ENCODE data around the gene FITM1. TPM values are rescaled to one million over a fixed set of nuclear protein-coding genes. Genes with fewer than 3 reads are reported as not detected.
A peak's percentile ranks its signal among the peaks of the same experiment; 100 is the strongest.
"Not testable (repeated sequence)": the region's sequence is repeated elsewhere in the genome, so short reads cannot be mapped to it uniquely, and the experiment has no call there.

FITM1 gene
- polyA plus RNA-seq, 3 donors from 2014 or later, result 0.28 to 0.90 (median 0.85) TPM

DNA sequence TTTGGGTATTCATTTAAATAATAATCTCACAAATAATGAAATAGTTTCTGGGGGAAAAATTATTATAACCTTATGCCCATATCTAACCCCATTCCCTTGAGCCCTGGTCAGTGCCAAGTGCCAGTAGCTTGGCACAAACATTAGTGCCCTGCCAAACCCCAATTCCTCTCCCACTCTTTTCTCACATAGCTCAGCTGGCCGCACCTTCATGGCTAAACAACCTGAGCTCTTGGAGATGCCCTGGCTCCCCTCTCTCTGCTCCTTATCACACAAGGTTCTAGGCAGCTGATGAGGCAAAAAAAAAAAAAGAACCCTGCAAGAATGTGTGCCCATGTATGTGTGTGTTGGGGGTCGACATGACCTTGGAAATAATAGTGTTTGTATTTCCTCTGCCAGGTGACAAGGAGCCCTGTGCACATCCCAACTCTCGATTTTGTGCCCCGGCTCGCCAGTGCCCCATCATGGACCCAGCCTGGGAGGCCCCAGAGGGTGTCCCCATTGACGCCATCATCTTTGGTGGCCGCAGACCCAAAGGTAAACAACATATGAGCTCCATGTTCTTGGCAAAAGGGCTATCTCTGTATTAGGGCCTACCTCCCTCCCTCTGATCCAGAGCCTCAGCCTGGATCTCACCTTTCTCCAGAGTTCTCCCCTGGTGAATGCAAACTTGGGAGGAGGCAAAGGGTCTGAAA lies 28.0 kb upstream of the FITM1 start:
- Mint-ChIP-seq H3K9me3 (no peaks in the 10 kb centered on the region), H3K27me3 (ENCODE audit: low read depth in 3 of 3) (peaks cover 0 to 2% (median 0%) of the 10 kb centered on the region in 3 donors), H3K36me3 (peaks cover 7 to 35% (median 19%) of the 10 kb centered on the region in 3 donors), H3K4me1 (no peaks in the 10 kb centered on the region), H3K27ac (no peak overlapping the region), H3K4me3 (no peak overlapping the region)
- DNase-seq, result no peak

DNA sequence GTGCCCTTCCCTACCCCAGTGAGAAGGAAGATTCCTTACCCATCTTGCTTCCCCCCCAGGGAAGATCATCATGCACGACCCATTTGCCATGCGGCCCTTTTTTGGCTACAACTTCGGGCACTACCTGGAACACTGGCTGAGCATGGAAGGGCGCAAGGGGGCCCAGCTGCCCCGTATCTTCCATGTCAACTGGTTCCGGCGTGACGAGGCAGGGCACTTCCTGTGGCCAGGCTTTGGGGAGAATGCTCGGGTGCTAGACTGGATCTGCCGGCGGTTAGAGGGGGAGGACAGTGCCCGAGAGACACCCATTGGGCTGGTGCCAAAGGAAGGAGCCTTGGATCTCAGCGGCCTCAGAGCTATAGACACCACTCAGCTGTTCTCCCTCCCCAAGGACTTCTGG lies 27.0 kb upstream of the FITM1 start:
- Mint-ChIP-seq H3K36me3 (peaks cover 7 to 35% (median 19%) of the 10 kb centered on the region in 3 donors), H3K9me3 (no peaks in the 10 kb centered on the region), H3K4me1 (peaks cover 2 to 3% of the 10 kb centered on the region in 2 donors), H3K27ac (no peak overlapping the region), H3K27me3 (ENCODE audit: low read depth in 3 of 3) (peaks cover 0 to 2% (median 0%) of the 10 kb centered on the region in 3 donors), H3K4me3 (no peak overlapping the region)
- DNase-seq, result no peak

DNA sequence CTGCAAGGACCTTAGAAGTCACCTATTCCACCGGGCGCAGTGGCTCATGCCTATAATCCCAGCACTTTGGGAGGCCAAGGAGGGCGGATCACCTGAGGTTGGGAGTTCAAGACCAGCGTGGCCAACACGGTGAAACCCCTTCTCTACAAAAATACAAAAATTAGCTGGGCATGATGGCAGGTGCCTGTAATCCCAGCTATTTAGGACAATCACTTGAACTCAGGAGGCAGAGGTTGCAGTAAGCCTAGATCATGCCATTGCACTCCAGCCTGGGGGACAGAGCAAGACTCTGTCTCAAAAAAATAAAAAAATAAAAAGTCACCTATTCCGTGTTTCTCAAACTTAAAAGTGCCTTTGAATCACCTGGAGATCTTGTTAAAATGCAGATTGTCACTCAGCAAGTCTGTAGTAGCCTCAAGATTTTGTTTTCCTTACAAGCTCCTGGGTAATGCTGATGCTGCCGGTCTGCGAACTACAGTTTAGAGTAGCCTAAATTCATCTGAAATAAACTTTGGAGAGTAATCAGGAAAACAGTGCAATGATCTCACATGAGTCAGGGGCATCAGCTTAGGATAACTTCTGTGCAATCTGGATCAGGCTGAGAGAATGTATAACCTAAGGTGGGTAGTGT lies 24.7 kb upstream of the FITM1 start:
- H3K9me3 Mint-ChIP-seq; DNase-seq; H3K27me3 Mint-ChIP-seq (ENCODE audit: low read depth in 3 of 3); H3K4me3 Mint-ChIP-seq; H3K27ac Mint-ChIP-seq: not testable (repeated sequence)
- peaks cover 7 to 23% (median 15%) of the 10 kb centered on the region in 3 donors for H3K36me3 Mint-ChIP-seq
- peaks cover 10% of the 10 kb centered on the region in 2 donors for H3K4me1 Mint-ChIP-seq

DNA sequence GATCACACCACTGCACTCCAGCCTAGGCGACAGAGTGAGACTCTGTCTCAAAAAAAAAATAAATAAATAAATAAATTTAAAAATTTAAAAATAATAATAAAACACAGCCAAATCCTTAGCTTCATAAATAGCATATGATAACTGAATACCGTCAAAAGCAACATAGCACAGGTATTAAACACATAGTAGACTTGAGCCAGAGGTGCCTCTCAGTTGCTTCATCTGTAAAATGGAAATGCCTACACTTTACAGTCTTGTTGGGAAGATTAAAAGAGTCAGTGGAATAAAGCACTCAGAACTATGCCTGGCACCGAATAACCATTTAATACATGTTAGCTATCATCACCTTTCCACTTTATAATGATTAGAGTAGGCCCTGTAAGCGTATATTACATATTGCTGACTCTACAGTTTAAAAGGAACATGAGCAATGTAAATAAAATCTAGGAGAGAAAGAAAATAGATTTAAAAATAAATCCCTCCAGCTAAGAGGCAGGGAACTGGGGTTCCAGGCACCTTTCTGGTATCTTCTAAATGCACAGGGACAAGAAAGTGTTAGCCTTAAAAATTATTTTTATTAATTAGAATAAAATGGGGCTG lies 23.7 kb upstream of the FITM1 start:
- no peak overlapping the region for H3K4me3 Mint-ChIP-seq
- H3K9me3 Mint-ChIP-seq, result no peaks in the 10 kb centered on the region
- H3K27me3 Mint-ChIP-seq (ENCODE audit: low read depth in 3 of 3), result no peaks in the 10 kb centered on the region
- peaks cover 7 to 19% (median 11%) of the 10 kb centered on the region in 3 donors for H3K36me3 Mint-ChIP-seq
- peaks cover 10% of the 10 kb centered on the region in 2 donors for H3K4me1 Mint-ChIP-seq
- H3K27ac Mint-ChIP-seq, result no peak overlapping the region
- no peak for DNase-seq

DNA sequence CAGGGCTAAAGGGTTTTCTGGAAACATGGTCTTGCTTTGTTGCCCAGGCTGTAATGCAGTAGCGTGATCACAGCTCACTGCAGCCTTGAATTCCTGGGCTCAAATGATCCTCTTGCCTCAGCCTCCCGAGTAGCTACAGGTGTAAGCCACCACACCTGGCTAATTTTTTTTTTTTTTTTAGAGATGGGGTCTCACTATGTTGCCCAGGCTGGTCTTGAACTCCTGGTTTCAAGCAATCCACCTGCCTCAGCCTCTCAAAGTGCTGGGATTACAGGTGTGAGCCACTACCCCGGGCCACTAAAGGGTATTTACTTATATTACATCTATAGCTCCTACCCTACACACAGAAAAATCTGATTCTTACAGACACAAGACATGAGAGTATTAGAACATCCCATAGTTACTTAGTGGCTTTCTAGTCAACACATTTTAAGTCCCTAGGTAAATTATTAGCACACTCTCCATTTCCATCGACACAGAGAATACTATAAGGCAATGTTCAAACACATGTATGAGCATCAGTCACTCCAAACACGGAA lies 22.1 kb upstream of the FITM1 start:
- Mint-ChIP-seq H3K9me3 (no peaks in the 10 kb centered on the region), H3K4me3 (peak overlapping the region in 2 of 5 donors; percentile 2 to 42), H3K27ac (peak overlapping the region; percentile 85 to 98 (median 94)), H3K36me3 (peaks cover 7 to 11% (median 9%) of the 10 kb centered on the region in 3 donors), H3K27me3 (ENCODE audit: low read depth in 3 of 3) (no peaks in the 10 kb centered on the region), H3K4me1 (peaks cover 10 to 13% of the 10 kb centered on the region in 2 donors)
- DNase-seq, result no peak

DNA sequence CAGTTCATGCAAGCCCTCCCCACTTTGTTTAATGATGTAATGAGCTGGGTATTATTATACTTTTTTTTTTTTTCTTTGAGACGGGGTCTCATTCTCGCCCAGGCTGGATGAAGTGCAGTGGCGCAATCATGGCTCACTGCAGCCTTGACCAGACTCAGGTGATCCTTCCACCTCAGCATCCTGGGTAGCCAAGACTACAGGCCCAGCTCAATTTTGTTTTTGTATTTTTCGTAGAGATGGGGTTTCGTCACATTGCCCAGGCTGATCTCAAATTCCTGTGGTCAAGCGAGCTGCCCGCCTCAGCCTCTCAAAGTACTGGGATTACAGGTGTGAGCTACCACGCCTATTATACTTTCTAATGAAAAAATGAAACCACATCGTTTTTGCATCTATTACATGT lies 20.4 kb upstream of the FITM1 start:
- peaks cover 7 to 12% (median 11%) of the 10 kb centered on the region in 3 donors for H3K27me3 Mint-ChIP-seq (ENCODE audit: low read depth in 3 of 3)
- H3K27ac Mint-ChIP-seq, result no peak overlapping the region
- no peaks in the 10 kb centered on the region for H3K9me3 Mint-ChIP-seq
- H3K4me3 Mint-ChIP-seq, result no peak overlapping the region
- no peak for DNase-seq
- H3K4me1 Mint-ChIP-seq, result peaks cover 12 to 16% of the 10 kb centered on the region in 2 donors
- H3K36me3 Mint-ChIP-seq, result peaks cover 0 to 3% (median 0%) of the 10 kb centered on the region in 3 donors

DNA sequence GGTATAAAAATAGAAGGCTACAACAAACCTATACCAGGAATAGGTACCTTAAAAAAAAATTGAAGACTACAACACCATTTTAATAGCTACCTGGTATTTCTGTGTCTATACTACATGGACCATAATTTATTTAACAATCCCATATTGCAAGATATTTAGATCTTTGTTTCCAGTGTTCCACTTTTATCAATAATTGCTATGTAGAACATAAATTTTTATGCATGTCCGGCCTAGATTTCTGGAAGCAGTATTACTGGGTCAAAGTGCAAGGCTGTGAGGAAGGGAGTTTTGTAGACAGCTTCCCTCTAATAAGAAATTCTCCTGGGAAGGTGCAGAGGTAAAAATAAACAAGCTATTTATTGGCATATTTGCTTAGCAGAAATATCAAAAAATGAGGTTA lies 19.9 kb upstream of the FITM1 start:
- peaks cover 0 to 5% (median 0%) of the 10 kb centered on the region in 3 donors for H3K36me3 Mint-ChIP-seq
- no peak for DNase-seq
- H3K27ac Mint-ChIP-seq, result peak overlapping the region in 3 of 6 donors; percentile 14 to 80 (median 54)
- H3K9me3 Mint-ChIP-seq, result no peaks in the 10 kb centered on the region
- peaks cover 8 to 16% (median 12%) of the 10 kb centered on the region in 3 donors for H3K27me3 Mint-ChIP-seq (ENCODE audit: low read depth in 3 of 3)
- no peak overlapping the region for H3K4me3 Mint-ChIP-seq
- H3K4me1 Mint-ChIP-seq, result peaks cover 17 to 21% of the 10 kb centered on the region in 2 donors

DNA sequence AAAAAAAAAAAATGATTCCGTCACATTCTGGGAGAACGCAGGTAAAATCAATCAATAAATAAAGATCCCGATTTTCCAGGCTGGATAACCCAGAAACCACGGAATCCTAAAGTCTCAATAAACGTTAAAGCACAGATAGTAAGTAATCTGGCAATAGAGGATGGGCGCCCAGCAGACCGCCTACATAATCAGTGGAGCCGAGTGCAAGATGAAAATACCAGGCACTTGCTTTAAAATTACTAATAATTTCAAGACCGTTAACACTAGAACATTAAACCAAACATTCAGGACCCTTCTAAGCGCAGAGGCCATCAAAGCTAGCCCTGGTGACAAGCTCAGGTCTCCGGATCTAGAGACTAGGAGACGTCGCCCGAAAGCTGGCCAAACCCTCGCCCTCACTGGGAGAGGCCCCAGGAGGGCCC lies 17.1 kb upstream of the FITM1 start:
- Mint-ChIP-seq H3K36me3 (peaks cover 4 to 15% (median 6%) of the 10 kb centered on the region in 3 donors), H3K4me3 (peak overlapping the region; percentile 96 to 100 (median 98)), H3K4me1 (peaks cover 36 to 42% of the 10 kb centered on the region in 2 donors), H3K27me3 (ENCODE audit: low read depth in 3 of 3) (peaks cover 8 to 16% (median 12%) of the 10 kb centered on the region in 3 donors), H3K27ac (peak overlapping the region; percentile 97 to 100 (median 98)), H3K9me3 (no peaks in the 10 kb centered on the region)
- no peak for DNase-seq

DNA sequence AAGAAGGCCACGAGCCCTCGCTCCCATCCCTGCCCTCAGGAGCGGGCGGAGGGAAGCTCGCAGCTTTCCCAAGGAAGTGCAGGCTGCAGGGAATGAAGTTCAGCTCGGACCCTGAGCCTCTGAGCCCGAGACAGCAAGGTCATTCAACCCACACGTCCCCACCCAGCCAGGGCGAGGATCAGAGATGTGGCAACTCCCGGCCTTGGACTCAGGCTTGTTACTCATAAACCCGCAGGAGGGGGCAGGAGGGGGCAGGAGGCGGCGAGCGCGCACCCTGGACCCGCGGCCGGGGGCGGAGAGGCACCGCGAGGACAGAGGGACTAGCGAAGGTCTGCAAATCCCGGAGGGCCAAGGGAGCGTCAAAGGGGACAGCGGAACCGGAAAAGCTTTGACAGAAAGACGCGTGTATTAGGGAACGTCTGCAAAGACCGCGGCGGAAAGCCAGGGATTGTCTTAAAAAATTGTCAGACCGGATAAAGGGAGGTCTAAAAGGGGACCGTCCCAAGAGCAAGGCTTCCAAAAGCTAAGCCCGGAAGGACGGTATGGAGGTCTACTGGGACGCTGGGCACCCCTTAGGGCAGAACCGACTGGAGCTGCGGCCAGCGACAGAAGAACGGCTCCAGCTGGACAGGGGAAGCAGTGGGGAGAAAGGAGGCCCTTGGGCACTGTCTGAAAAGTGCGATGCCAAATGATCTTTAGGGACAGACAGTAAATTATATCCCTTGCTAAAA lies 16.5 kb upstream of the FITM1 start:
- peak; percentile 85 to 88 (median 87) for DNase-seq
- H3K4me3 Mint-ChIP-seq, result peak overlapping the region; percentile 96 to 100 (median 98)
- no peaks in the 10 kb centered on the region for H3K9me3 Mint-ChIP-seq
- peaks cover 8 to 16% (median 12%) of the 10 kb centered on the region in 3 donors for H3K27me3 Mint-ChIP-seq (ENCODE audit: low read depth in 3 of 3)
- H3K36me3 Mint-ChIP-seq, result peaks cover 10 to 21% (median 12%) of the 10 kb centered on the region in 3 donors
- peak overlapping the region; percentile 97 to 100 (median 98) for H3K27ac Mint-ChIP-seq
- H3K4me1 Mint-ChIP-seq, result peaks cover 32 to 40% of the 10 kb centered on the region in 2 donors

DNA sequence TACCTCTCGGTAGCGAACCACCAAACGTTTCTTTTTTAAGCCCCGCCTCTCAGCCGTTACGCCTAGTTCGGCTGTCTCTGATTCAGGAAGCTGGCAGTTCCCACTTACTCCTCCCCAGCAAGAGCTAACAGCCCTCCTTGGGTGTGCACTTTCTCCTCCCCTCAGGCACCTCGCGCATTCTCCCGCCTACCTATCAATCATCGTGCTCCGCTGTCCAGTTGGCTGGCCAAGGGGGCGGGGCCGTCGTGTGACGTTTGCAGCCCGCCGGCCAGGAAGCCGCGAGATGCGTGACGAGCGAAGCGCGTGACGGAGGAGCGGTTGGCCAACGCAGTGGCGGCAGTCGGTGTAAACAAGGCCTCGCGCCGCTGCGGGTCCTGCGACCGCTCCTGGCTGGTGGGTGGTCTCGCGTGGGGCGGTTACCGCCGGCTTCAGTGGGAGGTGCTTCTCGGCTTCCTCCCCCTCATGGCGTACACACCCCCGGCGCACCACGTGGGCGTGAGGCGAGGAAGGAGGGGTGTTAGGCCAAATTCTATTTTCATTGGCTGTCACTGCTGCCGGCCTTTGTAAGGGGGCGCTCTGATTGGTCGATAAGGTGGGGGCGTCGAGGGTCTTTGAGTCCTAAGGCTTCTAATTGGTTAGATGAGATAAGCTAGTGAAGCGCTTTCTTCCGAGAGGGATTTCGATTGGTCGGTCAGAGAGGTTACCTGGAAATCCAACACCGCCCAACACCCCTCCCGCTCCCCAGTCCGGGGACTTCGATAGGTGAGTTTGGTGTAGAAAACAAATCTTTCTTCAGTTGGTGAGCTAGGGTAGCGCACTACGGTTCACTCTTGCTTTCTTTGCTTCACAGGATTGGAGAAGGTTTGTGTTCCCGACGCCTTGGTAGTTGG lies 15.7 kb upstream of the FITM1 start, which contains the start of the genes DCAF11 and NRL:
DCAF11 (plus strand) TSS at position 246 of the 890 bp plus-strand sequence. CDS start 818 bp downstream, outside the sequence.
NRL (minus strand) TSS at position 418 of the 890 bp plus-strand sequence. CDS start 32,101 bp downstream, outside the sequence.
- DNase-seq, result peak; percentile 100
- Mint-ChIP-seq H3K27me3 (ENCODE audit: low read depth in 3 of 3) (peaks cover 8 to 16% (median 12%) of the 10 kb centered on the region in 3 donors), H3K4me1 (peaks cover 30 to 37% of the 10 kb centered on the region in 2 donors), H3K27ac (peak within 1 kb of the TSS; percentile 97 to 100 (median 98)), H3K9me3 (no peaks in the 10 kb centered on the region), H3K4me3 (peak within 1 kb of the TSS; percentile 96 to 100 (median 98)), H3K36me3 (peaks cover 18 to 29% (median 18%) of the 10 kb centered on the region in 3 donors)

DNA sequence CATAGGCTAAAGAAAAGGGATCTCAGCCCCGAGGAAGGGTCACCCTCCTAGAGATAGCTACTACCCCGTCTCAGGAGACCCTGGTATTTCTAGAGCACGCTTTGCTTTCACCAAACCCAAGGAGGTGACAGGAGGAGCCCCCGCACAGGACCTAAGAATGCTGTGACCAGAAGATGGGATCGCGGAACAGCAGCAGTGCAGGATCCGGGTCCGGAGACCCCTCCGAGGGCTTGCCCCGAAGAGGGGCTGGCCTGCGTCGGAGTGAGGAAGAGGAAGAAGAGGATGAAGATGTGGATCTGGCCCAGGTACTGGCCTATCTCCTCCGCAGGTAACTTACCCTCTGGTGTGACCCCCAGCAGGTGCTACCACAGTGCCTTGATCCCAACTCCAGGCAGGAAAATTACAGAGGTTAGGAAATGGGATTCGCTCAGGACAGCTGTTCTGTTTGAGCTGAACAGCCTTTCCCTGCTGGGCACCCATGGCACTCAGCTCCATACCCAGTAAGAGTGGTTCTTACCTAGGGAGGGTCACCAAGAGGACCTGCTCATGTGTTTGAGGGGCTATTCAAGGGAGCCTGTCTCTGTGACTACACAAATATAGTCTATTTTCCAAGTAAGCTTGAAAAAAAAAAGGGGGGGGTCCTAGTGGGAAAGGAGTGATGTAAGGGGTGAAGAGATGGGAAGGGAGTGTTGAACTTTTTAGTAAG lies 14.9 kb upstream of the FITM1 start:
- no peak for DNase-seq
- no peaks in the 10 kb centered on the region for H3K9me3 Mint-ChIP-seq
- peaks cover 8 to 16% (median 12%) of the 10 kb centered on the region in 3 donors for H3K27me3 Mint-ChIP-seq (ENCODE audit: low read depth in 3 of 3)
- peaks cover 30 to 37% of the 10 kb centered on the region in 2 donors for H3K4me1 Mint-ChIP-seq
- peak overlapping the region; percentile 97 to 100 (median 98) for H3K27ac Mint-ChIP-seq
- peaks cover 18 to 32% (median 18%) of the 10 kb centered on the region in 3 donors for H3K36me3 Mint-ChIP-seq
- peak overlapping the region; percentile 96 to 100 (median 98) for H3K4me3 Mint-ChIP-seq

All from immature natural killer cell (primary cell).